ENCODE data around the gene TMOD1.
"Not testable (repeated sequence)": the region's sequence is repeated elsewhere in the genome, so short reads cannot be mapped to it uniquely, and the experiment has no call there.

Gene TMOD1

DNA sequence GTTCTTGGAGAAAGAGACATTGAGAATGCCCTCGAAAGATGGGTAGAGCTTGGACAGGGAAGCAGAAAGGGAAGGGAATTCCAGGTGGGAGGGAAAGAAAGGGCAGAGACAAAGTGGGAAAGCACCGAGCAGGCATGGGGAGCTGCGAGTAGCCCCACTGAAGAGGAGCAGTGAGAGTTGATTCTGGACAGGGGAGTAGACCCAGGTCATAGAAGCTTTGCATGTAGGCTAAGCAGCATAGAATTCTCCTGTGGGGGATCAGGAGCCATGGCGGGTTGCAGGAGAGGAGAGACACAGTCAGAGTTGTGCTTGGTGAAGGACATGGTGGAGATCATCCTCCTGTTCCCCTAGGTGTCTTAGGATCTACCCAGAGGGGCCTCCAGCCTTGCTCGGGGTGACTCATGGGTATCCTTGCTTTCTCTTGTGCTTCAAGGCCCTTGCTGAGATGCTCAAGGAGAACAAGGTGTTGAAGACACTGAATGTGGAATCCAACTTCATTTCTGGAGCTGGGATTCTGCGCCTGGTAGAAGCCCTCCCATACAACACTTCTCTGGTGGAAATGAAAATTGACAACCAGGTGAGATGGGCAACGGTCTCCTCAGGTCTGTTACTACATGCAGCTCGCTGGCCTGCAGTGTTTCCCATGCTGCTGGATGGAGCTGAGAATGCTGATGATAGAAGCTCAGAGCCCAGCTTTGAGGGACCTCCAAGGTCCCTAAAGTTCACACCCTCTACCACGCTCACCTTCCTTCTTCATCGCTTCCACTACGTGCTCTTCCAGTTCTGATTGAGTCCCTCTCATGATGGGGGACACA, 67.2 kb downstream of the TMOD1 start:
- no peak for DNase-seq (ENCODE audit: low read depth)

- no peak for DNase-seq (ENCODE audit: low read depth)
These were observed 69.4 kb downstream of the TMOD1 start for GRCh38 chr9:97570899-97571298.

- DNase-seq (ENCODE audit: low read depth), result no peak
These were observed 70.2 kb downstream of the TMOD1 start for GRCh38 chr9:97571664-97572063.

- DNase-seq (ENCODE audit: low read depth), result no peak
These were observed 70.9 kb downstream of the TMOD1 start for GRCh38 chr9:97572196-97572891.

DNA sequence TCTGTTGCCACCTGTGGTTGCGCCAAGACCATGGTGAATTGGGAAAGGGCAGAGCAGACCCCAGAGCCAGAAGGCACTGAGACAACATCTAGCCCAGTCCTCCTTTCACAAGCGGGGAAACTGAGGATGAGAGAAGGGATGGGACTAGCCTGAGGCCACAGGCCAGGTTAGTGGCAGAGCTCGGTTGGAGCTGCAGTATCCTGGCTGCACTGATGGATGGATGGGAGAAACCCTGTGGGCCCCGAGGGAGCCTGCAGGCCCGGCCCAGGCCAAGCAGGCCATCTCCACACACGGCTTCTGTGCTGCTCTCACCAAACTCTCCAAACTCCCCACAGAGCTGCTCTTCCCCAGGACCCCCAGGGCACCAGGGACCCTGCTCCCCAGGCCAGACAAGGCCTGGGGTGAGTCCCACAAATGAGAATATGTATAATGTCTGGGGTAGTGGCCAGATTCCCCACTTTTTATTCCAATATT, 71.5 kb downstream of the TMOD1 start:
- no peak for DNase-seq (ENCODE audit: low read depth)

GRCh38 chr9:97573482-97574073, 72.1 kb downstream of the TMOD1 start:
- peak; percentile 35 for DNase-seq (ENCODE audit: low read depth)

DNA sequence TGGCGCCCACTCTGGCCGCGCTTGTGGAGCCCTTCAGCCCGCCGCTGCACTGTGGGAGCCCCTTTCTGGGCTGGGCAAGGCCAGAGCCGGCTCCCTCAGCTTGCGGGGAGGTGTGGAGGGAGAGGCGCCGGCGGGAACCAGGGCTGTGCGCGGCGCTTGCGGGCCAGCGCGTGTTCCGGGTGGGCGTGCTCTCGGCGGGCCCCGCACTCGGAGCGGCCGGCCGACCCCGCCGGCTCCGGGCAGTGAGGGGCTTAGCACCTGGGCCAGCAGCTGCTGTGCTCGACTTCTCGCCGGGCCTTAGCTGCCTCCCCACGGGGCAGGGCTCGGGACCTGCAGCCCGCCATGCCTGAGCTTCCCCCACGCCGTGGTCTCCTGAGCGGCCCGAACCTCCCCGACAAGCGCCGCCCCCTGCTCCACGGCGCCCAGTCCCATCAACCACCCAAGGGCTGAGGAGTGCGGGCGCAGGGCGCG, 72.7 kb downstream of the TMOD1 start:
- DNase-seq (ENCODE audit: low read depth), result not testable (repeated sequence)

- DNase-seq (ENCODE audit: low read depth), result not testable (repeated sequence)
These were observed 73.6 kb downstream of the TMOD1 start for GRCh38 chr9:97574921-97575672.

GRCh38 chr9:97575673-97576200, 74.3 kb downstream of the TMOD1 start:
- no peak for DNase-seq (ENCODE audit: low read depth)

- DNase-seq (ENCODE audit: low read depth), result no peak
These were observed 75.6 kb downstream of the TMOD1 start for GRCh38 chr9:97577051-97577450.

DNA sequence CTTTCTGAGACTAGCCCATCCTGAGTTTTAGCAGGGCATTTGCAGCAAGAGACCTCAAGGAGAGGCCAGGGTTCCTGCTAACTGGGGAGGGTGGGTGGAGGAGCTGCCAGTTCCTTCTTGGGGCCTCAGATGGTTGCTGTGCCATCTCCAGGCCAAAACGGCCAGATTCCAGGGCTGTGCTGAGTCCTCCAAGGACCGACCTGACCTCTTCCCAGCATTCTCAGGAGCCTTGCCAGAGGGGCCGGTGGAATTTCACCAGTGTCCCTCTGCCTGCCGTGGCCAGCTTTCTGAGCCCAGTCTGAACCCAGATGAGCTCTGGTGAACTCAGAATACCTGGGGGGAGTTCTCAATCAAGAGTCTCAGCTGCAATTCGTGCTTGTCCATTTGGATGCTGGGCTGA, 77.4 kb downstream of the TMOD1 start:
- no peak for DNase-seq (ENCODE audit: low read depth)

DNA sequence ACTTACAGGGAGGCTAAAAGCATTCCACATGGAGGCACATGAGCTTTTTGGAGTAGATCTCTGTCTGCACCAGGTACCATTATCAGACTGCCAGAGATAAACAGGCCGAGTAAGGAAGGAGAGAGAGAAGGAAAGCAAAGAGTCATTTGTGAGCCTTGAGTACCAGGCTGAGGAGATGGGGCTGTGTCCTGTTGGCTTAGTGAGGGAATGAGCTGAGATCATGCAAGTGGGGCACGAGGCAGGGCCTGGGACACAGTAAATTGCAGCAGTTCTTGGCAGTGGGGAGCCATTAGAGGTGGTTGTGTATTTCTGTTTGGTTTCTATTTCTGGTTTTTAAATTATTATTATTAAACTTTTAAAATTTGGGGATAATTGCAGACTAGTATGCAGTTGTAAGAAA, 78.4 kb downstream of the TMOD1 start:
- DNase-seq (ENCODE audit: low read depth), result no peak

GRCh38 chr9:97581590-97581989, 80.1 kb downstream of the TMOD1 start:
- not testable (repeated sequence) for DNase-seq (ENCODE audit: low read depth)

DNA sequence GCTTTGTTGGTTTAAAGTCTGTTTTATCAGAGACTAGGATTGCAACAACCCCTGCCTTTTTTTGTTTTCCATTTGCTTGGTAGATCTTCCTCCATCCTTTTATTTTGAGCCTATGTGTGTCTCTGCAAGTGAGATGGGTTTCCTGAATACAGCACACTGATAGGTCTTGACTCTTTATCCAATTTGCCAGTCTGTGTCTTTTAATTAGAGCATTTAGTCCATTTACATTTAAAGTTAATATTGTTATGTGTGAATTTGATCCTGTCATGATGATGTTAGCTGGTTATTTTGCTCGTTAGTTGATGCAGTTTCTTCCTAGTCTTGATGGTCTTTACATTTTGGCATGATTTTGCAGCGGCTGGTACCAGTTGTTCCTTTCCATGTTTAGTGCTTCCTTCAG, 83.3 kb downstream of the TMOD1 start:
- DNase-seq (ENCODE audit: low read depth), result not testable (repeated sequence)

GRCh38 chr9:97586909-97587308, 85.4 kb downstream of the TMOD1 start:
- DNase-seq (ENCODE audit: low read depth), result not testable (repeated sequence)

GRCh38 chr9:97591535-97591934, 90.1 kb downstream of the TMOD1 start:
- no peak for DNase-seq (ENCODE audit: low read depth)

GRCh38 chr9:97592126-97592525, 90.7 kb downstream of the TMOD1 start:
- DNase-seq (ENCODE audit: low read depth), result no peak

GRCh38 chr9:97593960-97594359, 92.5 kb downstream of the TMOD1 start:
- DNase-seq (ENCODE audit: low read depth), result no peak

- no peak for DNase-seq (ENCODE audit: low read depth)
These were observed 93.0 kb downstream of the TMOD1 start for GRCh38 chr9:97594381-97594921.

- no peak for DNase-seq (ENCODE audit: low read depth)
These were observed 95.4 kb downstream of the TMOD1 start for GRCh38 chr9:97596906-97597305.

- DNase-seq (ENCODE audit: low read depth), result peak; percentile 83
These were observed 97.2 kb downstream of the TMOD1 start for GRCh38 chr9:97598461-97599288.
